GM10266 (cell line): ENCODE data around the gene PTPN23.
A peak's percentile ranks its signal among the peaks of the same experiment; 100 is the strongest.

Experiments used
- DNase-seq: peaks from one replicate; pipeline ENCODE4 v3.0.0; 2012; ENCODE audit errors: extremely low spot score
- CTCF ChIP-seq: IDR thresholded peaks from 2 replicates; pipeline ENCODE4 v1.5.1; 2012; ENCODE audit warnings: mild to moderate bottlenecking, low read depth; ENCODE audit not compliant: control insufficient read depth, insufficient read depth; ENCODE audit errors: missing control alignments

PTPN23 gene

GRCh38 chr3:47410801-47411646 is 30.2 kb downstream of the PTPN23 start:
- DNase-seq: no peak
- no peak for TF ChIP-seq CTCF

- no peak for TF ChIP-seq CTCF
- DNase-seq: peak; percentile 14
These were observed 31.1 kb downstream of the PTPN23 start for GRCh38 chr3:47411696-47412452.

- no peak for DNase-seq
These were observed 31.6 kb downstream of the PTPN23 start for GRCh38 chr3:47412453-47412756.

GRCh38 chr3:47412842-47413520 is 32.2 kb downstream of the PTPN23 start:
- DNase-seq: peak; percentile 22
- TF ChIP-seq CTCF: no peak

More at GRCh38 chr3:47412453-47412756, 31.6 kb downstream of the PTPN23 start:
- no peak for TF ChIP-seq CTCF

- no peak for TF ChIP-seq CTCF
- peak; percentile 23 for DNase-seq
These were observed 32.9 kb downstream of the PTPN23 start for GRCh38 chr3:47413751-47414150.

- TF ChIP-seq CTCF: no peak
- DNase-seq: peak; percentile 31
These were observed 33.3 kb downstream of the PTPN23 start for GRCh38 chr3:47414161-47414564.
